H1 (cell line): Measurements from ENCODE around the gene KCND3. TPM values are rescaled to one million over a fixed set of nuclear protein-coding genes. Genes with fewer than 3 reads are reported as not detected.

Source experiments
- CTCF ChIA-PET: fragments of 300-600 bp; sonication (Branson Sonifier 250); formaldehyde crosslinking; loops from one replicate; lab custom pipeline; 2021; ENCODE audit not compliant: partially characterized antibody; lab: Charles Lee
- POLR2A ChIA-PET: fragments of 300-600 bp; sonication (Branson Sonifier 250); formaldehyde crosslinking; loops from one replicate; lab custom pipeline; 2021; ENCODE audit warnings: inconsistent platforms; ENCODE audit not compliant: partially characterized antibody; lab: Charles Lee
- DNase-seq, 2 experiments: peaks; one replicate each; pipeline versions ENCODE4 v3.0.0 to v3.0.0-alpha.2; 2010 to 2022; ENCODE audit warnings: low spot score in 2 of 2, low read depth in 1 of 2, mixed read lengths in 1 of 2
- FAIRE-seq: peaks from 2 replicates; lab custom pipeline; 2011; peaks lifted over from hg19 to GRCh38; lab: Jason Lieb, UNC
- H2AFZ ChIP-seq: 2 replicates; pipeline ENCODE4 v1.8.1; 2012; ENCODE audit warnings: low read length, inconsistent platforms
- H2AK5ac ChIP-seq: 2 replicates; pipeline ENCODE4 v1.6.1; 2013; ENCODE audit warnings: low read depth, low read length
- H2BK120ac ChIP-seq: replicated peaks from 2 replicates; pipeline ENCODE3; 2013; ENCODE audit warnings: low read depth, low read length, inconsistent platforms
- H2BK12ac ChIP-seq: 2 replicates; pipeline ENCODE4 v1.6.1; 2013; ENCODE audit warnings: low read depth, low read length
- H2BK15ac ChIP-seq: 2 replicates; pipeline ENCODE4 v1.6.1; 2013; ENCODE audit warnings: low read length
- H2BK20ac ChIP-seq: 2 replicates; pipeline ENCODE4 v1.6.1; 2013; ENCODE audit warnings: low read length
- H2BK5ac ChIP-seq: 2 replicates; pipeline ENCODE4 v1.6.1; 2013; ENCODE audit warnings: low read depth, low read length
- H3K14ac ChIP-seq: 2 replicates; pipeline ENCODE4 v1.6.1; 2013; ENCODE audit warnings: inconsistent platforms; ENCODE audit not compliant: insufficient read length
- H3K18ac ChIP-seq: 2 replicates; pipeline ENCODE4 v1.6.1; 2013; ENCODE audit warnings: low read length; ENCODE audit errors: extremely low read depth
- H3K23ac ChIP-seq: 2 replicates; pipeline ENCODE4 v1.6.1; 2013; ENCODE audit warnings: inconsistent platforms; ENCODE audit not compliant: insufficient read length
- H3K23me2 ChIP-seq: 2 replicates; pipeline ENCODE4 v1.6.1; 2013; ENCODE audit warnings: low read depth, low read length
- H3K27ac ChIP-seq: 2 replicates; pipeline ENCODE4 v1.6.1; 2011; ENCODE audit warnings: low read depth, low read length, inconsistent platforms
- H3K27me3 ChIP-seq, 4 experiments: replicated peaks in 1 of 4; 1 replicate in 1 of 4; 2 replicates in 3 of 4; pipeline versions ENCODE4 v1.6.1 to v1.8.1; 2011 to 2013; ENCODE audit warnings: low read length in 3 of 4, mild to moderate bottlenecking in 3 of 4, inconsistent platforms in 2 of 4, mixed read lengths in 2 of 4, moderate library complexity in 1 of 4; ENCODE audit not compliant: control insufficient read depth in 3 of 4, insufficient read depth in 3 of 4; ENCODE audit errors: extremely low read depth in 1 of 4
- H3K36me3 ChIP-seq, 4 experiments: 2 replicates each; pipeline versions ENCODE4 v1.6.1 to v1.8.1; 2011 to 2013; ENCODE audit warnings: mild to moderate bottlenecking in 4 of 4, low read length in 3 of 4, moderate library complexity in 2 of 4, control low read depth in 1 of 4, inconsistent platforms in 1 of 4; ENCODE audit not compliant: insufficient read depth in 4 of 4, control insufficient read depth in 2 of 4
- H3K4ac ChIP-seq: replicated peaks from 2 replicates; pipeline ENCODE3; 2013; ENCODE audit warnings: low read length, low read depth, mixed read lengths, inconsistent platforms; ENCODE audit not compliant: insufficient read length
- H3K4me1 ChIP-seq, 4 experiments: replicated peaks in 1 of 4; 1 replicate in 1 of 4; 2 replicates in 3 of 4; pipeline versions ENCODE4 v1.6.1 to v1.8.1; 2011 to 2013; ENCODE audit warnings: low read length in 3 of 4, inconsistent platforms in 2 of 4, mixed read lengths in 1 of 4; ENCODE audit not compliant: insufficient read depth in 4 of 4, control insufficient read depth in 3 of 4
- H3K4me2 ChIP-seq, 2 experiments: 2 replicates each; pipeline versions ENCODE4 v1.6.1 to v1.8.1; 2011 to 2013; ENCODE audit warnings: low read depth in 2 of 2, low read length in 2 of 2, control low read depth in 1 of 2, inconsistent platforms in 1 of 2, mild to moderate bottlenecking in 1 of 2; ENCODE audit not compliant: insufficient read depth in 1 of 2
- H3K4me3 ChIP-seq, 4 experiments: fragments of 200-600, 300-600 bp in 1 of 4; sonication (generic), shearing (Covaris generic), sonication (Bioruptor Twin) in 1 of 4; 2 replicates each; pipeline versions ENCODE4 v1.5.1 to v1.8.1; 2011 to 2016; ENCODE audit warnings: low read length in 4 of 4, low read depth in 3 of 4, control low read depth in 2 of 4, inconsistent platforms in 2 of 4, mild to moderate bottlenecking in 2 of 4, mixed read lengths in 1 of 4, moderate library complexity in 1 of 4; ENCODE audit not compliant: insufficient read depth in 2 of 4; ENCODE audit errors: extremely low read depth in 1 of 4
- H3K56ac ChIP-seq: replicated peaks from 2 replicates; pipeline ENCODE3; 2013; ENCODE audit warnings: low read depth, mild to moderate bottlenecking, mixed read lengths, low read length, inconsistent platforms; ENCODE audit not compliant: insufficient read length
- H3K79me1 ChIP-seq: 2 replicates; pipeline ENCODE4 v1.6.1; 2013; ENCODE audit warnings: low read depth, low read length, control low read depth
- H3K79me2 ChIP-seq, 2 experiments: 2 replicates each; pipeline versions ENCODE4 v1.6.1 to v1.8.1; 2012 to 2013; ENCODE audit warnings: low read length in 2 of 2, mild to moderate bottlenecking in 2 of 2, inconsistent platforms in 1 of 2; ENCODE audit not compliant: insufficient read depth in 2 of 2, control insufficient read depth in 1 of 2
- H3K9ac ChIP-seq, 4 experiments: replicated peaks in 1 of 4; 1 replicate in 1 of 4; 2 replicates in 3 of 4; pipeline versions ENCODE4 v1.6.1 to v1.8.1; 2011 to 2013; ENCODE audit warnings: low read depth in 3 of 4, low read length in 3 of 4, control low read depth in 2 of 4, mild to moderate bottlenecking in 2 of 4, moderate library complexity in 2 of 4, inconsistent platforms in 1 of 4; ENCODE audit errors: extremely low read depth in 1 of 4
- H3K9me3 ChIP-seq, 2 experiments: 2 replicates each; pipeline versions ENCODE4 v1.6.1 to v1.8.1; 2012 to 2013; ENCODE audit warnings: mild to moderate bottlenecking in 2 of 2, moderate library complexity in 2 of 2, control low read depth in 1 of 2, inconsistent platforms in 1 of 2, low read depth in 1 of 2, low read length in 1 of 2, mixed read lengths in 1 of 2; ENCODE audit not compliant: insufficient read depth in 2 of 2
- H4K20me1 ChIP-seq, 2 experiments: replicated peaks in 1 of 2; 2 replicates each; pipeline versions ENCODE3 to v1.8.1; 2011 to 2013; ENCODE audit warnings: inconsistent platforms in 2 of 2, low read length in 2 of 2, mild to moderate bottlenecking in 1 of 2; ENCODE audit not compliant: insufficient read depth in 2 of 2, control insufficient read depth in 1 of 2
- H4K5ac ChIP-seq: 2 replicates; pipeline ENCODE4 v1.6.1; 2013; ENCODE audit warnings: low read length, low read depth, mixed read lengths, inconsistent platforms; ENCODE audit not compliant: insufficient read length
- H4K8ac ChIP-seq: 2 replicates; pipeline ENCODE4 v1.8.0; 2013; ENCODE audit warnings: mild to moderate bottlenecking, moderate library complexity, low read length, inconsistent platforms; ENCODE audit not compliant: insufficient read depth; ENCODE audit errors: extremely low read depth
- H4K91ac ChIP-seq: replicated peaks from 2 replicates; pipeline ENCODE3; 2013; ENCODE audit warnings: low read length, mixed read lengths, inconsistent platforms; ENCODE audit not compliant: insufficient read length
- WGBS, 2 experiments: shearing (Covaris generic) in 1 of 2; methylation state at CpG; one replicate each; pipeline versions ENCODE4 v1.1.6 to v1.1.7; 2013 to 2015; ENCODE audit warnings: low lambda C conversion rate in 2 of 2, mixed read lengths in 2 of 2, inconsistent platforms in 1 of 2, low coverage in 1 of 2, missing lambda C conversion rate in 1 of 2; ENCODE audit not compliant: insufficient replicate concordance in 2 of 2, insufficient coverage in 1 of 2, insufficient read length in 1 of 2; ENCODE audit errors: extremely low coverage in 1 of 2, missing lambda C conversion rate in 1 of 2; 5-methylcytosine and 5-hydroxymethylcytosine counted together
- polyA plus RNA-seq, 7 experiments: library from polyadenylated mRNA; depleted of rRNA in 3 of 7; stranded (reverse) in 5 of 7; unstranded in 2 of 7; fragments of >200 nt in 5 of 7; fragments of 200-250 nt in 2 of 7; gene quantifications; 1 replicate in 5 of 7; 2 replicates in 1 of 7; 4 replicates in 1 of 7; pipeline versions ENCODE4 v1.2.1 to v1.2.3, GENCODE V29; 2011 to 2013; ENCODE audit warnings: missing spikeins in 2 of 7, mixed read lengths in 2 of 7
- total RNA-seq: library from RNA; stranded (reverse); fragmentation: NEBNext Ultra II Directional; extraction: Animal tissue kit (Norgen Biotek cat#: 25700); gene quantifications from 2 replicates; pipeline ENCODE4 v1.2.1, GENCODE V29; 2021

Gene KCND3
- total and polyA plus RNA-seq, 2 of the 8 experiments (the other 6 are each of a cell fraction or from before 2014, with no cell fraction given), result 0.14 to 0.48 TPM

GRCh38 chr1:111778541-111779051 lies 210.9 kb downstream of the KCND3 start:
- Histone ChIP-seq H3K9ac (no peak overlapping the region), H3K23ac (no peak overlapping the region), H2BK20ac (no peak overlapping the region), H3K36me3 (no peaks in the 10 kb centered on the region), H3K9me3 (no peaks in the 10 kb centered on the region), H3K79me2 (no peaks in the 10 kb centered on the region), H3K4ac (no peak overlapping the region), H2BK120ac (no peak overlapping the region), H3K56ac (no peak overlapping the region), H2AFZ (no peak overlapping the region), H4K8ac (no peak overlapping the region), H3K14ac (no peak overlapping the region), H2BK12ac (peak overlapping the region; percentile 88; the same call in 1 of the 2 replicates), H3K23me2 (peaks cover 4% of the 10 kb centered on the region; the same call in 1 of the 2 replicates), H2BK5ac (0 out of 2 replicates have a peak overlapping the region, but pooled peaks have one; percentile 20), H3K4me1 (peaks cover 0 to 3% (median 3%) of the 10 kb centered on the region in 4 experiments; a peak in 3 of 7 replicates), H3K27me3 (no peaks in the 10 kb centered on the region), H3K4me3 (no peak overlapping the region), H3K4me2 (no peak overlapping the region), H3K79me1 (no peaks in the 10 kb centered on the region), H4K5ac (no peak overlapping the region), H3K27ac (no peak overlapping the region), H4K20me1 (no peaks in the 10 kb centered on the region), H2AK5ac (peak overlapping the region; percentile 67; the same call in 1 of the 2 replicates), H2BK15ac (no peak overlapping the region), H3K18ac (no peak overlapping the region), H4K91ac (no peak overlapping the region)
- WGBS, 2 experiments, result 78% methylated on average over 2 of the region's 2 CpGs; no CpG with 5 or more reads in 1 of the 2 experiments
- CTCF ChIA-PET, result interaction anchor here (0.6 to 2.2 kb wide), 4 partner anchors 9 to 1089 kb away, joined by 3 to 8 read pairs (median 5); no protein-coding TSS in a partner anchor
- DNase-seq (peak in 1 of 2 experiments; percentile 25), FAIRE-seq (peak; percentile 48)
- POLR2A ChIA-PET, result interaction anchor here (1.0 to 1.5 kb wide), 2 partner anchors 16 to 73 kb away, joined by 3 to 4 read pairs; no protein-coding TSS in a partner anchor
